ENCODE measurements around the gene SPDYC. TPM values are rescaled to one million over a fixed set of nuclear protein-coding genes. Genes with fewer than 3 reads are reported as not detected.

SPDYC gene
- total and polyA plus RNA-seq, 9 of the 15 experiments (the other 6 are each of a cell fraction or from before 2014, with no cell fraction given) = 4.4 to 18.8 (median 9.2) TPM

- no peak for TF ChIP-seq SAFB2 (IDR thresholded peaks at IDR 0.05; ENCODE audit: borderline replicate concordance, low read depth, low read length, severe bottlenecking)
- TF ChIP-seq MTA3 (IDR thresholded peaks at IDR 0.05; ENCODE audit: borderline replicate concordance) = no peak
- TF ChIP-seq PTTG1 (tag; IDR thresholded peaks at IDR 0.05; ENCODE audit: low read depth) = no peak
- no peak for TF ChIP-seq MEF2D (tag; conservative IDR thresholded peaks at IDR 0.05; ENCODE audit: low read depth)
- TF ChIP-seq HNRNPH1 (optimal IDR thresholded peaks at IDR 0.05; ENCODE audit: low read depth, low read length) = no peak
- TF ChIP-seq BDP1 (IDR thresholded peaks at IDR 0.05; ENCODE audit: insufficient read depth, insufficient read length) = no peak
- TF ChIP-seq HDAC2 (IDR thresholded peaks at IDR 0.05) = no peak
- TF ChIP-seq RREB1 (CRISPR knock-in tag; IDR thresholded peaks at IDR 0.05) = no peak
- no peak for TF ChIP-seq NCOA4 (IDR thresholded peaks at IDR 0.05; ENCODE audit: partially characterized antibody)
- TF ChIP-seq USF1 (CRISPR knock-in tag; IDR thresholded peaks at IDR 0.05) = no peak
- TF ChIP-seq ZFP30 (CRISPR knock-in tag; IDR thresholded peaks at IDR 0.05; ENCODE audit: borderline replicate concordance) = no peak
- TF ChIP-seq ZNF436 (CRISPR knock-in tag; IDR thresholded peaks at IDR 0.05) = no peak
- TF ChIP-seq ZBTB11 (CRISPR knock-in tag; IDR thresholded peaks at IDR 0.05) = peak in 1 of 3 experiments; percentile 77; a peak in 2 of 6 replicates
- no peak for TF ChIP-seq ZNF133 (CRISPR knock-in tag; IDR thresholded peaks at IDR 0.05)
- no peak for TF ChIP-seq ZNF217 (CRISPR knock-in tag; IDR thresholded peaks at IDR 0.05)
These were observed 11.7 kb downstream of the SPDYC start, which contains the start of gene CAPN1 (continued) for GRCh38 chr11:65181569-65182257.
